ENCODE results near the gene ETFB.

Gene ETFB

GRCh38 chr19:51295382-51296126, 70.6 kb downstream of the ETFB start:
- DNase-seq (ENCODE audit: low spot score) = no peak

Data from left forelimb (tissue), 1 donor.